GM12801 (cell line): ENCODE data around the gene ZNFX1.

ENCODE experiments used
- CTCF ChIP-seq: IDR thresholded peaks from one replicate; pipeline ENCODE4 v1.5.1; 2011; ENCODE audit warnings: control low read depth; ENCODE audit not compliant: insufficient read length; ENCODE audit errors: extremely low read depth

Gene ZNFX1

DNA sequence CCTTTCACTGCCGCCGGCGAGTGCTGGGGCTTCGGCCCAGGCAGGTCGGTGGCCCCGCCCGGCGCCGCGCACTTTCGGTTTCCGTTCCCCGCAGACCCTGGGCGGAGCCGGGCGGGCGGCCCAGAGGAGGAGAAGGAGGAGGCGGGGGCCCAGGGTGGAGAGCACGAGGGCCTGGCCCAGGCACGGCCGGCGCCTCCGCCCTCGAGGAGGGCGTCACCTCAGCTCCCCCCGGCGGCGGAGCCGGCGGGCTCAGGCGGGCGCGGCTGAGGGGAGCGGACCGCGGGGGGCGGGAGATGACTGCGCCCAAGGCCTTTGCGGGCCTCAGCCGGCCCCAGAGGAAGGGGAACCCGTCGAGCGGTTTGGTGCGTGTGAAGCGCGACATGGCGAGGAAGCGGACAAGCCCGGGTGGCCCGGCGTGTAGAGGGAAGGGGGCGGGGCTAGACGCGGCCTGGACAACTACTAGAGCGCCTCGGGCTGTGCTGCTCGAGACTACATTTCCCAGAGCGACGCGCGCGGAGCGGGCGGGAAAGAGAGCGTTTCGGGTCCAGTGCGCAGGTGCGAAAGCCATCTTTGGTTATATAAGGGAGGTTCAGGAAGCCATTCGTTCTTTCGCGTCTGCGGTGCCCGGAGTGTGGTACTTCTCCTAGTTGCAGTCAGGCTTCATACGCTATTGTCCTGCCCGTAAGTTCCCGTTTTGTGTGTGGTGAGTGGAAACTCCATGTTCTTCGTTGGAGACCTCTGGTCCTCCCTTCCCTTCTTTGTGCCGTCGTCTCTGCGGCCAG lies at the start of gene ZNFX1:
ZNFX1 (minus strand) TSS at position 22 of the 782 bp plus-strand sequence. CDS start 2,218 bp downstream, outside the sequence.
- TF ChIP-seq CTCF = no peak

GRCh38 chr20:49326026-49326425 lies 48.2 kb upstream of the ZNFX1 start:
- TF ChIP-seq CTCF = no peak

DNA sequence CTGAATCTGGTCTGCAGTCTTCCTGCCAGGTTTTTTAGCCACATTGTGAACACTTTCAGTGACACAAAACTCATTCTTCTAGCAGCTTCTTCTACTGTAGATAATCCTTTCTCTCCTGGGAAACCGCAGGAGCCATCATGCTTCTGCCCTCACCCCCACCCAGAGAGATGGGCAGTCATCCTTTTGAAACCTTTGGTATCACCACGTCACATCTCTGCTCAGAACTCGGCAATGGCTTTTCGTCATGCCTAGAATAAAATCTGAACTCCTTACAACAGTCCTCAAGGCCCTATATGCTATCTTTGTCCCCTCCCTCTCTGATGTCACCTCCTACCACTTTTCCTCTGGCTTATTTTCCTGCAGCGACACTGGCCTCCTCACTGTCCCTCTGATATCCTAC lies 46.4 kb upstream of the ZNFX1 start:
- no peak for TF ChIP-seq CTCF

- no peak for TF ChIP-seq CTCF
These were observed 45.9 kb upstream of the ZNFX1 start for GRCh38 chr20:49323622-49324238.

DNA sequence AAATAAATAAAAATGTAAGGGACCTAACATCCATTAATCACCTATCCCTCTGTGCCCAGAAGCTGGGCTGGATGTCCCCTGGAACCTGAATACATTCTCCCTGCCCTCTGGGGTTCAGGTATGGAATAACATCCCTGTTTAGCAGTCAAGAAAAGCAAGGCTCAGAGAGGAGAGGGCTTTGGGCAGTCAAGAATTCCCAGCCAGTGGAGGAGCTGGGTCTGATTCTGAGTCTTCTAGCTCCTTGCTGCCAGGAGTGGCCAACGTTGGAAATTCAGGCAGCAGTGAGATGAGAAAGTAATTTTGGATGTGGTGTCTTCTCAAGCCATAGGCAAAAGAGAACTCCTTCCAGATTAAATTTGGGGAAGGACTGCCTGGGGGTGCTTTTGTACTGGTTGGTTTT lies 42.6 kb upstream of the ZNFX1 start:
- TF ChIP-seq CTCF = no peak

DNA sequence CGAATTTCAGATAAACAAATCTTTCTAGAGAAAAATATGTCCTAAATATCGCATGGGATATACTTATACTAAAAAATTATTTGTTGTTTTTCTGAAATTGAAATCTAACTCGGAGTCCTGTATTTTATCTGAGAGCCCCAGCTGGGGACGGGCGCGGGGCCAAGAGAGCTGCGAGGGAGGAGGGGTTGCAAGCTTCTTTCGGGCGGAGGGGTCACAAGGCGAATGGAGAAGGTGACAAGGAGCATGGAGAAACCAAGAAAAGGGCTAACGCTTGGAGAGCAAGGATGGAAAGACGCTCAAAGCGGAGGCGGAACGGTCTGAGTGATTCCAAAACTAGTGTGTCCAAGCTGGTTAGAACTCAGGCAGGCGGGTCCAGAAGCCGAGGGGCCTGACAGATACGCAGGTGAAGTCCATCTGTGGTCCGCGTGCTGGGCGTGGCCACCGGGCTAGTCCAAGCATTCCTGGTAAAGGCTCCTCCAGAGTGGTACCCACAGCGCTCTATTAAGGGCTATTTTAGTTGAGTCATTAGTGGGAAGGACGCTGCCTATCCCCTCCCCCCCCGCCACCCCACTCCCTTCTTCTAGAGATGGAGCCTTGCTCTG lies 41.5 kb upstream of the ZNFX1 start:
- TF ChIP-seq CTCF = no peak

DNA sequence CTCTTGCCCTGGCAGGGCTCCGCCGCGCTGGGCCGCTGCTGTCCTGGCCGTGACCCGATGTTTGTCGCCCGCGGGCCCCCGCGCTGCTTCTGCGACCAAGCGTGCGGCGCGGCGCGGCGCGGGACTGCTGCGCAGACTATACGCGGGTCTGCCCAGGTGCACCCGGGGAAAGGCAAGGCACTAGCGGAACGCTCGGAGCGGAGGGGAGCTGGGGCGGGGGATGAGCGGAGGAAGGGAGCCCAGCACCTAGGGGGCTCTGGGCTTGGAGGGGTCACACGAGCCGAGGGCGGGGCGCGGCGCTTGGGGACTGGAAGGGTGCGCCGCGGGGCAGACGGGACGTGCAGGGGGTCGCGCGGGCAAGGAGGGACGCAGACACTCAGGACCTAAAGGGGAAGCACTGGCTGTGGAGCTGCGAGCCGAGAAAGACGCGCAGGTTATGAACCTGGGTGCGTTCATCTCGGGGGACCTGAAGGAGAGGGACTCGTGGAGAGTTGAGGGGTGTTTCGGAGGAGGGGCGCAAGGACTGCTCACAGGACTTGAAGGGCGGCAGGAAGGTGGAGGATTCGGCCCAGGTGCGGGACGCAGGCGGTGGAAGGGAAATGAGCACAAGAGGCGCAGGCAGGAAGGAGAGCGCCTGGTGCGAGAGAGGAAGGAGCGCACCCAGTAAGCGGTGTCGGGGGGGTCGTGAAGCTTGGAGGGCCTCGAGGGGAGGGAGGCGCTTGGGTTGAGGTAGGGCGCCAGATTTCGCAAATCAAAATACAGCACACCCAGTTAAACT lies 40.8 kb upstream of the ZNFX1 start:
- no peak for TF ChIP-seq CTCF
